Measurements from ENCODE around the gene TNN. TPM values are rescaled to one million over a fixed set of nuclear protein-coding genes. Genes with fewer than 3 reads are reported as not detected.

Gene TNN
- polyA plus RNA-seq, 1 donor from 2014 or later = not detected

DNA sequence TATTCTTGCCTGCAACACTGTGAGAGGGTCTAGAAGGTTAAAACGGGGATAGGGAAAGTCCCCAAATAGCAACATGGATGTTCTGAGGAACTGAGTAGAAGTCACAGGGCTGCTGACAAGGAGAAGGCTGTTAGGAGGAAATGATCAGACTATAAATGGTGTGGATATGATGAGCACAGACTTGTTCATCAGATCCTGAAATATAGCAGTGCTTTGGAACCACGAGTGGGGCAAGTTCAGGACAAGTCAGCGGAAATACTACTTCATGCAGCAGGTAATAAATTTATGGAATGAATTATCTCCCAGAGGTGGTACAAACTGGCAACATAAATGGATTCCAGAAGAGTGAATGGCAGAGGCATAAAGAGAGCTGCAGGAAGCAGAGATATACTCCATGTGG is 128.2 kb downstream of the TNN start:
- Histone ChIP-seq H3K9me3 (ENCODE audit: low read length) (no peaks in the 10 kb centered on the region), H4K20me1 (ENCODE audit: insufficient read depth) (no peaks in the 10 kb centered on the region), H3K27me3 (ENCODE audit: insufficient read depth, low read depth, low read length) (peaks cover 38% of the 10 kb centered on the region), H3K9me2 (ENCODE audit: insufficient read depth, low read length) (no peaks in the 10 kb centered on the region), H2AFZ (ENCODE audit: low read depth, low read length) (no peak overlapping the region), H3K4me2 (ENCODE audit: low read length) (no peak overlapping the region), H3K9ac (ENCODE audit: low read length) (no peak overlapping the region), H3K4me3 (ENCODE audit: low read length) (no peak overlapping the region), H3K27ac (ENCODE audit: low read length) (no peak overlapping the region), H3F3A (ENCODE audit: insufficient read depth, low read length, poor library complexity, severe bottlenecking) (no peaks in the 10 kb centered on the region), H3K79me2 (replicated peaks; ENCODE audit: insufficient read depth, low read length) (no peaks in the 10 kb centered on the region), H3K36me3 (ENCODE audit: insufficient read depth, low read length) (no peaks in the 10 kb centered on the region)
- no peak for TF ChIP-seq EZH2 (IDR thresholded peaks at IDR 0.05; ENCODE audit: borderline replicate concordance, insufficient read depth, low read length, poor library complexity, severe bottlenecking)
- no peak for TF ChIP-seq MXI1 (conservative IDR thresholded peaks at IDR 0.05; ENCODE audit: poor library complexity, severe bottlenecking)
- TF ChIP-seq POLR2AphosphoS5 (IDR thresholded peaks at IDR 0.05) = no peak
- TF ChIP-seq EP300 (conservative IDR thresholded peaks at IDR 0.05; ENCODE audit: poor library complexity, severe bottlenecking) = no peak
- no peak for TF ChIP-seq TAF1 (IDR thresholded peaks at IDR 0.05; ENCODE audit: low read depth)
- no peak for TF ChIP-seq RAD21 (conservative IDR thresholded peaks at IDR 0.05)
- TF ChIP-seq, protein P1, sequence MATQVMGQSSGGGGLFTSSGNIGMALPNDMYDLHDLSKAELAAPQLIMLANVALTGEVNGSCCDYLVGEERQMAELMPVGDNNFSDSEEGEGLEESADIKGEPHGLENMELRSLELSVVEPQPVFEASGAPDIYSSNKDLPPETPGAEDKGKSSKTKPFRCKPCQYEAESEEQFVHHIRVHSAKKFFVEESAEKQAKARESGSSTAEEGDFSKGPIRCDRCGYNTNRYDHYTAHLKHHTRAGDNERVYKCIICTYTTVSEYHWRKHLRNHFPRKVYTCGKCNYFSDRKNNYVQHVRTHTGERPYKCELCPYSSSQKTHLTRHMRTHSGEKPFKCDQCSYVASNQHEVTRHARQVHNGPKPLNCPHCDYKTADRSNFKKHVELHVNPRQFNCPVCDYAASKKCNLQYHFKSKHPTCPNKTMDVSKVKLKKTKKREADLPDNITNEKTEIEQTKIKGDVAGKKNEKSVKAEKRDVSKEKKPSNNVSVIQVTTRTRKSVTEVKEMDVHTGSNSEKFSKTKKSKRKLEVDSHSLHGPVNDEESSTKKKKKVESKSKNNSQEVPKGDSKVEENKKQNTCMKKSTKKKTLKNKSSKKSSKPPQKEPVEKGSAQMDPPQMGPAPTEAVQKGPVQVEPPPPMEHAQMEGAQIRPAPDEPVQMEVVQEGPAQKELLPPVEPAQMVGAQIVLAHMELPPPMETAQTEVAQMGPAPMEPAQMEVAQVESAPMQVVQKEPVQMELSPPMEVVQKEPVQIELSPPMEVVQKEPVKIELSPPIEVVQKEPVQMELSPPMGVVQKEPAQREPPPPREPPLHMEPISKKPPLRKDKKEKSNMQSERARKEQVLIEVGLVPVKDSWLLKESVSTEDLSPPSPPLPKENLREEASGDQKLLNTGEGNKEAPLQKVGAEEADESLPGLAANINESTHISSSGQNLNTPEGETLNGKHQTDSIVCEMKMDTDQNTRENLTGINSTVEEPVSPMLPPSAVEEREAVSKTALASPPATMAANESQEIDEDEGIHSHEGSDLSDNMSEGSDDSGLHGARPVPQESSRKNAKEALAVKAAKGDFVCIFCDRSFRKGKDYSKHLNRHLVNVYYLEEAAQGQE (IDR thresholded peaks at IDR 0.05; ENCODE audit: borderline replicate concordance) = no peak
- TF ChIP-seq SMC3 (conservative IDR thresholded peaks at IDR 0.05; ENCODE audit: poor library complexity) = no peak
- TF ChIP-seq, protein P2, sequence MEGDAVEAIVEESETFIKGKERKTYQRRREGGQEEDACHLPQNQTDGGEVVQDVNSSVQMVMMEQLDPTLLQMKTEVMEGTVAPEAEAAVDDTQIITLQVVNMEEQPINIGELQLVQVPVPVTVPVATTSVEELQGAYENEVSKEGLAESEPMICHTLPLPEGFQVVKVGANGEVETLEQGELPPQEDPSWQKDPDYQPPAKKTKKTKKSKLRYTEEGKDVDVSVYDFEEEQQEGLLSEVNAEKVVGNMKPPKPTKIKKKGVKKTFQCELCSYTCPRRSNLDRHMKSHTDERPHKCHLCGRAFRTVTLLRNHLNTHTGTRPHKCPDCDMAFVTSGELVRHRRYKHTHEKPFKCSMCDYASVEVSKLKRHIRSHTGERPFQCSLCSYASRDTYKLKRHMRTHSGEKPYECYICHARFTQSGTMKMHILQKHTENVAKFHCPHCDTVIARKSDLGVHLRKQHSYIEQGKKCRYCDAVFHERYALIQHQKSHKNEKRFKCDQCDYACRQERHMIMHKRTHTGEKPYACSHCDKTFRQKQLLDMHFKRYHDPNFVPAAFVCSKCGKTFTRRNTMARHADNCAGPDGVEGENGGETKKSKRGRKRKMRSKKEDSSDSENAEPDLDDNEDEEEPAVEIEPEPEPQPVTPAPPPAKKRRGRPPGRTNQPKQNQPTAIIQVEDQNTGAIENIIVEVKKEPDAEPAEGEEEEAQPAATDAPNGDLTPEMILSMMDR (IDR thresholded peaks at IDR 0.05; ENCODE audit: poor library complexity, severe bottlenecking) = no peak

DNA sequence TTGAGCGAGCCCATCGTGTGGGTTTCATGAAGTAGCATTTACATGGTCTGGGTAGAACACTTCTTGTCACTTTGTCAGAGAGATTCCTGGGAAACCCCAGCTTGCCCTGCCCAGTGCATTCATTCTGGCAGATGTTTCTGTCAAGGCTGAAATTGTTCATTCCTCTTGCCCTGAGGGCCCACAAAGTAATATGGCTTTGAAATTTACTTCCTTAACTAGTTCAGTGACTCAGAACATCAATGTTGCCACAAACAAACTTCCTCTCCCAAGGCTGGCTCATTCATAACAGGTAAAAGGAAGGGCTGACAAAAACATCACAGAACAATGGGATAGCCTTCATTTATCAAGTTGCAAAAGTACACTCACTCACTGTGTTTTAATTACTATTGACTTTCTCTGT is 129.9 kb downstream of the TNN start:
- Histone ChIP-seq H3K9me2 (ENCODE audit: insufficient read depth, low read length) (no peaks in the 10 kb centered on the region), H3K4me3 (ENCODE audit: low read length) (no peak overlapping the region), H3K9me3 (ENCODE audit: low read length) (no peaks in the 10 kb centered on the region), H3K4me2 (ENCODE audit: low read length) (no peak overlapping the region), H3K9ac (ENCODE audit: low read length) (no peak overlapping the region), H3K27me3 (ENCODE audit: insufficient read depth, low read depth, low read length) (peaks cover 21% of the 10 kb centered on the region), H2AFZ (ENCODE audit: low read depth, low read length) (no peak overlapping the region), H4K20me1 (ENCODE audit: insufficient read depth) (no peaks in the 10 kb centered on the region), H3K36me3 (ENCODE audit: insufficient read depth, low read length) (no peaks in the 10 kb centered on the region), H3K27ac (ENCODE audit: low read length) (no peak overlapping the region), H3K79me2 (replicated peaks; ENCODE audit: insufficient read depth, low read length) (no peaks in the 10 kb centered on the region), H3F3A (ENCODE audit: insufficient read depth, low read length, poor library complexity, severe bottlenecking) (no peaks in the 10 kb centered on the region)
- TF ChIP-seq, protein P2 (IDR thresholded peaks at IDR 0.05; ENCODE audit: poor library complexity, severe bottlenecking) = no peak
- TF ChIP-seq, protein P1 (IDR thresholded peaks at IDR 0.05; ENCODE audit: borderline replicate concordance) = no peak
- TF ChIP-seq SMC3 (conservative IDR thresholded peaks at IDR 0.05; ENCODE audit: poor library complexity) = no peak
- no peak for TF ChIP-seq TAF1 (IDR thresholded peaks at IDR 0.05; ENCODE audit: low read depth)
- no peak for TF ChIP-seq EZH2 (IDR thresholded peaks at IDR 0.05; ENCODE audit: borderline replicate concordance, insufficient read depth, low read length, poor library complexity, severe bottlenecking)
